GM23248 (cell line): ENCODE results near the gene DENND1A. TPM values are rescaled to one million over a fixed set of nuclear protein-coding genes. Genes with fewer than 3 reads are reported as not detected.

Experiments
- DNase-seq: peaks from one replicate; pipeline ENCODE4 v3.0.0-alpha.2; 2015
- H2AFZ ChIP-seq: fragments of 200-600 bp; sonication (generic); 2 replicates; pipeline ENCODE4 v1.6.1; 2016; ENCODE audit warnings: antibody characterized with exemption
- H3F3A ChIP-seq: fragments of 200-600 bp; sonication (generic); 2 replicates; pipeline ENCODE4 v1.6.1; 2016; ENCODE audit warnings: mild to moderate bottlenecking, antibody characterized with exemption, mixed run types; ENCODE audit not compliant: insufficient read depth
- H3K27ac ChIP-seq: fragments of 200-600 bp; sonication (generic); 2 replicates; pipeline ENCODE4 v1.5.1; 2016; ENCODE audit warnings: mild to moderate bottlenecking
- H3K27me3 ChIP-seq: fragments of 200-600 bp; sonication (generic); replicated peaks from 2 replicates; pipeline ENCODE4 v1.6.1; 2016; ENCODE audit warnings: mild to moderate bottlenecking; ENCODE audit not compliant: insufficient read depth
- H3K36me3 ChIP-seq: fragments of 200-600 bp; sonication (generic); 2 replicates; pipeline ENCODE4 v1.6.1; 2016; ENCODE audit warnings: low read depth, mild to moderate bottlenecking
- H3K4me1 ChIP-seq: fragments of 200-600 bp; sonication (generic); 2 replicates; pipeline ENCODE4 v1.6.1; 2016; ENCODE audit warnings: mild to moderate bottlenecking; ENCODE audit not compliant: insufficient read depth
- H3K4me2 ChIP-seq: fragments of 200-600 bp; sonication (generic); one replicate; pipeline ENCODE4 v1.6.1; 2016; ENCODE audit warnings: mild to moderate bottlenecking; ENCODE audit not compliant: unreplicated experiment
- H3K4me3 ChIP-seq: fragments of 200-600 bp; sonication (generic); 2 replicates; pipeline ENCODE4 v1.5.1; 2016; ENCODE audit warnings: mild to moderate bottlenecking
- H3K79me2 ChIP-seq: fragments of 200-600 bp; sonication (generic); 2 replicates; pipeline ENCODE4 v1.6.1; 2016; ENCODE audit warnings: mild to moderate bottlenecking; ENCODE audit not compliant: insufficient read depth
- H3K9ac ChIP-seq: fragments of 200-600 bp; sonication (generic); 2 replicates; pipeline ENCODE4 v1.6.1; 2016; ENCODE audit warnings: mild to moderate bottlenecking
- H3K9me2 ChIP-seq: fragments of 200-600 bp; sonication (generic); 2 replicates; pipeline ENCODE4 v1.6.1; 2016; ENCODE audit warnings: mixed run types, mild to moderate bottlenecking, moderate library complexity; ENCODE audit not compliant: insufficient read depth
- H3K9me3 ChIP-seq: fragments of 200-600 bp; sonication (generic); one replicate; pipeline ENCODE4 v1.6.1; 2017; ENCODE audit warnings: low read depth
- H4K20me1 ChIP-seq: fragments of 200-600 bp; sonication (generic); 2 replicates; pipeline ENCODE4 v1.6.0; 2016; ENCODE audit not compliant: insufficient read depth
- EZH2 ChIP-seq: fragments of 200-600 bp; sonication (generic); IDR thresholded peaks from 2 replicates; pipeline ENCODE4 v1.6.1; 2018; ENCODE audit warnings: antibody characterized with exemption, mild to moderate bottlenecking; ENCODE audit not compliant: insufficient read depth, poor library complexity, severe bottlenecking
- EZH2phosphoT487 ChIP-seq: fragments of 200-600 bp; sonication (generic); IDR thresholded peaks from 2 replicates; pipeline ENCODE4 v1.6.1; 2018; ENCODE audit warnings: antibody characterized with exemption, moderate library complexity, mild to moderate bottlenecking, low read depth; ENCODE audit not compliant: insufficient read depth
- WGBS, 2 experiments: methylation state at CpG; one replicate each; pipeline ENCODE4 v1.1.6; 2015 to 2017; ENCODE audit warnings: low lambda C conversion rate in 2 of 2, low coverage in 1 of 2; ENCODE audit errors: missing lambda C conversion rate in 2 of 2; 5-methylcytosine and 5-hydroxymethylcytosine counted together
- in situ Hi-C: fragments of 300-500 bp; cut with MboI; formaldehyde crosslinking; loops from 2 replicates; pipeline ENCODE4 v1.15.0; 2020
- polyA plus RNA-seq: library from polyadenylated mRNA; unstranded; fragments of >200 nt; fragmentation: Nextera tagmentation; extraction: Ambion mirVana; gene quantifications from 2 replicates; pipeline ENCODE4 v1.2.1, GENCODE V29; 2016
- total RNA-seq: library from RNA; depleted of rRNA; stranded (reverse); fragments of >200 nt; shearing (Covaris generic); gene quantifications from 2 replicates; pipeline ENCODE4 v1.2.3, GENCODE V29; 2014

Gene DENND1A
- total and polyA plus RNA-seq, 2 experiments from 2014 or later = 13.2 to 16.4 TPM

GRCh38 chr9:123957731-123958130 lies 27.8 kb upstream of the DENND1A start:
- Histone ChIP-seq H3K4me3 (no peak overlapping the region), H3K4me2 (no peak overlapping the region), H3K4me1 (0 out of 2 replicates have a peak, but pooled peaks cover 5% of the 10 kb centered on the region), H3K9me3 (no peaks in the 10 kb centered on the region), H3K27ac (no peak overlapping the region), H3K9ac (no peak overlapping the region), H4K20me1 (no peaks in the 10 kb centered on the region), H3K27me3 (peaks cover 37% of the 10 kb centered on the region), H3K9me2 (no peaks in the 10 kb centered on the region), H3K36me3 (no peaks in the 10 kb centered on the region), H2AFZ (no peak overlapping the region), H3K79me2 (no peaks in the 10 kb centered on the region), H3F3A (no peaks in the 10 kb centered on the region)
- in situ Hi-C loops = no loop called here
- WGBS, 2 experiments = 26 to 31% methylated on average over 2 of the region's 2 CpGs
- no peak for TF ChIP-seq EZH2
- no peak for TF ChIP-seq EZH2phosphoT487
- DNase-seq = peak; percentile 58

- no peak for DNase-seq
- TF ChIP-seq EZH2phosphoT487 = no peak
- no peak for TF ChIP-seq EZH2
- no peaks in the 10 kb centered on the region for H3F3A ChIP-seq
- H3K27ac ChIP-seq = no peak overlapping the region
- no peaks in the 10 kb centered on the region for H3K36me3 ChIP-seq
- H3K9ac ChIP-seq = no peak overlapping the region
- H3K4me1 ChIP-seq = 0 out of 2 replicates have a peak, but pooled peaks cover 5% of the 10 kb centered on the region
- in situ Hi-C loops = no loop called here
- H3K4me3 ChIP-seq = no peak overlapping the region
- H3K79me2 ChIP-seq = no peaks in the 10 kb centered on the region
- H3K4me2 ChIP-seq = no peak overlapping the region
- no peaks in the 10 kb centered on the region for H3K9me2 ChIP-seq
- WGBS, 2 experiments = 62 to 66% methylated on average over 6 of the region's 6 CpGs
- peaks cover 35% of the 10 kb centered on the region for H3K27me3 ChIP-seq
- H2AFZ ChIP-seq = no peak overlapping the region
- H4K20me1 ChIP-seq = no peaks in the 10 kb centered on the region
- no peaks in the 10 kb centered on the region for H3K9me3 ChIP-seq
These were observed 27.3 kb upstream of the DENND1A start for GRCh38 chr9:123957168-123957721.

GRCh38 chr9:123955637-123956036 lies 25.7 kb upstream of the DENND1A start:
- in situ Hi-C loops = no loop called here
- Histone ChIP-seq H3K9ac (no peak overlapping the region), H3K27ac (no peak overlapping the region), H3K9me3 (no peaks in the 10 kb centered on the region), H3F3A (no peaks in the 10 kb centered on the region), H3K4me2 (no peak overlapping the region), H3K9me2 (no peaks in the 10 kb centered on the region), H3K4me1 (0 out of 2 replicates have a peak, but pooled peaks cover 5% of the 10 kb centered on the region), H3K27me3 (peaks cover 28% of the 10 kb centered on the region), H2AFZ (no peak overlapping the region), H3K79me2 (no peaks in the 10 kb centered on the region), H3K4me3 (no peak overlapping the region), H3K36me3 (no peaks in the 10 kb centered on the region), H4K20me1 (no peaks in the 10 kb centered on the region)
- 82 to 85% methylated on average over 6 of the region's 6 CpGs for WGBS, 2 experiments
- no peak for TF ChIP-seq EZH2phosphoT487
- no peak for TF ChIP-seq EZH2
- no peak for DNase-seq

GRCh38 chr9:123954518-123955280 lies 24.8 kb upstream of the DENND1A start:
- H3F3A ChIP-seq = no peaks in the 10 kb centered on the region
- no peak overlapping the region for H2AFZ ChIP-seq
- TF ChIP-seq EZH2phosphoT487 (no peak), EZH2 (no peak)
- no peaks in the 10 kb centered on the region for H3K9me2 ChIP-seq
- H3K9me3 ChIP-seq = no peaks in the 10 kb centered on the region
- peaks cover 19% of the 10 kb centered on the region for H3K27me3 ChIP-seq
- H3K36me3 ChIP-seq = no peaks in the 10 kb centered on the region
- no peak overlapping the region for H3K27ac ChIP-seq
- H3K79me2 ChIP-seq = no peaks in the 10 kb centered on the region
- H3K9ac ChIP-seq = no peak overlapping the region
- peak; percentile 72 for DNase-seq
- H3K4me3 ChIP-seq = no peak overlapping the region
- no peak overlapping the region for H3K4me2 ChIP-seq
- no peaks in the 10 kb centered on the region for H4K20me1 ChIP-seq
- H3K4me1 ChIP-seq = 0 out of 2 replicates have a peak, but pooled peaks cover 5% of the 10 kb centered on the region
- 41% methylated on average over 9 of the region's 9 CpGs for WGBS, 2 experiments
- in situ Hi-C loops = no loop called here
